ENCODE results near the gene PDS5A. TPM values are rescaled to one million over a fixed set of nuclear protein-coding genes. Genes with fewer than 3 reads are reported as not detected.
A peak's percentile ranks its signal among the peaks of the same experiment; 100 is the strongest.
"Not testable (repeated sequence)": the region's sequence is repeated elsewhere in the genome, so short reads cannot be mapped to it uniquely, and the experiment has no call there.

Gene PDS5A
- total and polyA plus RNA-seq, 9 of the 15 experiments (the other 6 are each of a cell fraction or from before 2014, with no cell fraction given), result 16.4 to 85.4 (median 70.0) TPM

- TF ChIP-seq BCOR (IDR thresholded peaks at IDR 0.05) (peak; percentile 30; the same call in 1 of the 2 replicates), ZFP91 (CRISPR knock-in tag; IDR thresholded peaks at IDR 0.05) (no peak), HDAC1 (IDR thresholded peaks at IDR 0.05) (0 out of 4 replicates have a peak, but pooled peaks of 1 of the 2 experiments have one; percentile 27), PRDM10 (IDR thresholded peaks at IDR 0.05; ENCODE audit: partially characterized antibody) (peak; percentile 5), ZBTB43 (CRISPR knock-in tag; IDR thresholded peaks at IDR 0.05) (0 out of 2 replicates have a peak, but pooled peaks have one; percentile 71), E2F5 (CRISPR knock-in tag; IDR thresholded peaks at IDR 0.05) (no peak)
These were observed 163.1 kb downstream of the PDS5A start (continued) for GRCh38 chr4:39814403-39815185.

- H4K20me1 ChIP-seq (replicated peaks; ENCODE audit: control insufficient read depth, insufficient read depth, low read length); H3K9me3 ChIP-seq (replicated peaks; ENCODE audit: control insufficient read depth, insufficient read depth, low read depth, low read length); H3K4me3 ChIP-seq; H3K9ac ChIP-seq (ENCODE audit: insufficient read depth in 1 of 2, low read depth in 2 of 2, low read length in 2 of 2); H2AFZ ChIP-seq (ENCODE audit: low read depth, low read length); BruUV-seq (replicated peaks); intact Hi-C loops (cut with micrococcal nuclease); H3K9me1 ChIP-seq (ENCODE audit: control insufficient read depth, insufficient read depth, low read length); H3K27me3 ChIP-seq (ENCODE audit: control insufficient read depth in 2 of 2, insufficient read depth in 2 of 2, low read length in 2 of 2); H3K79me2 ChIP-seq (ENCODE audit: control insufficient read depth, insufficient read depth, low read length); H3K4me2 ChIP-seq (ENCODE audit: insufficient read depth, low read length); DNase-seq (ENCODE audit: extremely low read depth in 1 of 4, low spot score in 3 of 4); H3K27ac ChIP-seq (ENCODE audit: extremely low read depth, low read depth, low read length); FAIRE-seq; H3K36me3 ChIP-seq (ENCODE audit: control insufficient read depth, insufficient read depth, low read length); POLR2A ChIA-PET; in situ Hi-C loops (cut with MboI); CTCF ChIA-PET (ENCODE audit: low intra/inter-chr PET ratio); ATAC-seq: not testable (repeated sequence)
- WGBS (ENCODE audit: insufficient coverage, low coverage, missing lambda C conversion rate), result 20% methylated on average over 1 of the region's 2 CpGs
- H3K4me1 ChIP-seq (replicated peaks in 1 of 2; ENCODE audit: control insufficient read depth in 2 of 2, insufficient read depth in 2 of 2, low read length in 2 of 2), result peaks cover 0 to 12% of the 10 kb centered on the region in 2 experiments; a peak in 2 of 5 replicates
These were observed 163.9 kb downstream of the PDS5A start for GRCh38 chr4:39813761-39814160.

All from K562 (cell line).